ENCODE measurements around the gene PKD1. TPM values are rescaled to one million over a fixed set of nuclear protein-coding genes. Genes with fewer than 3 reads are reported as not detected.

Gene PKD1
- total RNA-seq, 1 experiment from 2014 or later = 91.5 TPM

DNA sequence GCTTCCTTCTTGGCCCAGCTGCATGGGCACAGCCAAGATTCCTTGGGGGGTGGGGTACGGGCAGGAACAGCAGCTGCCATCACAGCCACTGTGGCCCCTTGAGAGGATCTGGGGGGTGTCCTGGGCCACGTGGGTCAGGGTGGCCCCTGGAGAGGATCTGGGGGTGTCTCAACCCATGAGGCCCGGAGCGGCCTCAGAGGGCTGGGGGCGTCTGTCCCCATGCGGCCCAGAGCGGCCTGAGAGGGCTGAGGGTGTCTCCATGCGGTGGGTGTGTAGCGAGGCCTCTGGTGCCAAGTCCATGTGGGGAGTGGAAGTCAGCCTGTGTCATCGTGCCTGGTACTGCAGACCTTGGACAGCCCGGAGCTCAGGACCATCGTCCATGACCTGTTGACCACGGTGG lies 74.2 kb downstream of the PKD1 start:
- ChIA-PET CTCF (no interaction called here), POLR2A (ENCODE audit: unreplicated experiment) (no interaction called here)
- Histone ChIP-seq H3K27ac (no peak overlapping the region), H2AFZ (no peak overlapping the region), H3K27me3 (ENCODE audit: insufficient read depth, low read depth) (no peaks in the 10 kb centered on the region), H3K4me1 (replicated peaks; ENCODE audit: insufficient read depth) (no peaks in the 10 kb centered on the region), H3K9me3 (ENCODE audit: insufficient read depth, low read depth) (no peaks in the 10 kb centered on the region), H3K36me3 (ENCODE audit: low read depth) (no peaks in the 10 kb centered on the region), H3K79me2 (ENCODE audit: low read depth) (no peaks in the 10 kb centered on the region), H3K4me2 (no peak overlapping the region), H3K9me2 (ENCODE audit: insufficient read depth) (no peaks in the 10 kb centered on the region), H3F3A (ENCODE audit: insufficient read depth, low read depth) (0 out of 2 replicates have a peak, but pooled peaks cover 3% of the 10 kb centered on the region), H4K20me1 (ENCODE audit: insufficient read depth) (no peaks in the 10 kb centered on the region), H3K4me3 (no peak overlapping the region)
- intact Hi-C loops (cut with micrococcal nuclease; ENCODE audit: unreplicated experiment) = no loop called here
- no peak for TF ChIP-seq EZH2 (IDR thresholded peaks at IDR 0.05; ENCODE audit: low read depth)
- TF ChIP-seq, protein P1, sequence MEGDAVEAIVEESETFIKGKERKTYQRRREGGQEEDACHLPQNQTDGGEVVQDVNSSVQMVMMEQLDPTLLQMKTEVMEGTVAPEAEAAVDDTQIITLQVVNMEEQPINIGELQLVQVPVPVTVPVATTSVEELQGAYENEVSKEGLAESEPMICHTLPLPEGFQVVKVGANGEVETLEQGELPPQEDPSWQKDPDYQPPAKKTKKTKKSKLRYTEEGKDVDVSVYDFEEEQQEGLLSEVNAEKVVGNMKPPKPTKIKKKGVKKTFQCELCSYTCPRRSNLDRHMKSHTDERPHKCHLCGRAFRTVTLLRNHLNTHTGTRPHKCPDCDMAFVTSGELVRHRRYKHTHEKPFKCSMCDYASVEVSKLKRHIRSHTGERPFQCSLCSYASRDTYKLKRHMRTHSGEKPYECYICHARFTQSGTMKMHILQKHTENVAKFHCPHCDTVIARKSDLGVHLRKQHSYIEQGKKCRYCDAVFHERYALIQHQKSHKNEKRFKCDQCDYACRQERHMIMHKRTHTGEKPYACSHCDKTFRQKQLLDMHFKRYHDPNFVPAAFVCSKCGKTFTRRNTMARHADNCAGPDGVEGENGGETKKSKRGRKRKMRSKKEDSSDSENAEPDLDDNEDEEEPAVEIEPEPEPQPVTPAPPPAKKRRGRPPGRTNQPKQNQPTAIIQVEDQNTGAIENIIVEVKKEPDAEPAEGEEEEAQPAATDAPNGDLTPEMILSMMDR (conservative IDR thresholded peaks at IDR 0.05) = no peak
- no peak for DNase-seq
- no TSS peak for BruUV-seq (replicated peaks)

DNA sequence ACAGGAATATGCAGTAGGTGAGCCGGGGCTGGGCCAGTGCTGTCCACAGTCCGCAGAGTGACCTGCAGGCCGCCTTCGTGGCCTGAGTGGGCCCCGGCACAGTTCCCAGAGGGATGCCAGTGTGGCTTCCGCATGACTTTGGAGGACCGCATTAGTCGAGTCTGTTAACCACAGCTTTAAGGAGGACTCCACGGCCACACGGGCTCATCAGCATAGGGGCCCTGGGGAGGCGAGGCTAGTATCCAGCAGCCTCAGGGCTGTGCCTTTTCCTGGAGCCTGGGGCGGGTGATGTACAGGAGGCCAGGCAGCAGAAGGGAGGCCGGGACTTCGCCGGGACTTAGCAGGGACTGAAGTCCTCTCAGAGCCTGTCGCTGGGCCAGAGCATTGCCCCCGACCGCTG lies 74.7 kb downstream of the PKD1 start:
- Histone ChIP-seq H3K79me2 (ENCODE audit: low read depth) (no peaks in the 10 kb centered on the region), H2AFZ (no peak overlapping the region), H3K9me2 (ENCODE audit: insufficient read depth) (no peaks in the 10 kb centered on the region), H3K27ac (no peak overlapping the region), H4K20me1 (ENCODE audit: insufficient read depth) (no peaks in the 10 kb centered on the region), H3K4me2 (no peak overlapping the region), H3K4me1 (replicated peaks; ENCODE audit: insufficient read depth) (no peaks in the 10 kb centered on the region), H3K36me3 (ENCODE audit: low read depth) (no peaks in the 10 kb centered on the region), H3K27me3 (ENCODE audit: insufficient read depth, low read depth) (no peaks in the 10 kb centered on the region), H3K9me3 (ENCODE audit: insufficient read depth, low read depth) (no peaks in the 10 kb centered on the region), H3K4me3 (no peak overlapping the region), H3F3A (ENCODE audit: insufficient read depth, low read depth) (0 out of 2 replicates have a peak, but pooled peaks cover 2% of the 10 kb centered on the region)
- TF ChIP-seq, protein P1 (conservative IDR thresholded peaks at IDR 0.05) = no peak
- BruUV-seq (replicated peaks) = no TSS peak
- intact Hi-C loops (cut with micrococcal nuclease; ENCODE audit: unreplicated experiment) = no loop called here
- POLR2A ChIA-PET (ENCODE audit: unreplicated experiment) = no interaction called here
- no peak for DNase-seq
- CTCF ChIA-PET = no interaction called here

DNA sequence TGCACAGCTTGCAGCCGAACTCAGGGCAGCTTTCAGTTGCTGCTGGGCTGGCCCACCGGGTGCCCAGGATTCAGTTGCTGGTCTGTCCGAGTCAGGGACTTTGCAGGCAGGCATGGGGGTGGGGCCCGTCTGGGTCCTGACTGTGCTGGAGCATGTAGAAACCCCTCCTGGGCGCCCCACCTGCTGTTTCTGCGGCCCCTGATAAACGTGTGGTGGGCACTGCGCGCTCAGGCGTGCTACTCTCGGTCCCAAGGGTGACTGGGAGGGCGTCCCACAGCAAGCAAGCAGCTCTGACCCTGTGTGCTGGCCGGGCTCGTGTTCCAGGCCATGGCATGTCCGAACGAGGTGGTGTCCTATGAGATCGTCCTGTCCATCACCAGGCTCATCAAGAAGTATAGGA lies 75.4 kb downstream of the PKD1 start:
- no peaks in the 10 kb centered on the region for H3K27me3 ChIP-seq (ENCODE audit: insufficient read depth, low read depth)
- no peaks in the 10 kb centered on the region for H4K20me1 ChIP-seq (ENCODE audit: insufficient read depth)
- no peak for TF ChIP-seq EZH2 (IDR thresholded peaks at IDR 0.05; ENCODE audit: low read depth)
- TF ChIP-seq, protein P1 (conservative IDR thresholded peaks at IDR 0.05) = no peak
- H3K9me2 ChIP-seq (ENCODE audit: insufficient read depth) = no peaks in the 10 kb centered on the region
- no peaks in the 10 kb centered on the region for H3K9me3 ChIP-seq (ENCODE audit: insufficient read depth, low read depth)
- H3K4me1 ChIP-seq (replicated peaks; ENCODE audit: insufficient read depth) = no peaks in the 10 kb centered on the region
- BruUV-seq (replicated peaks) = no TSS peak
- POLR2A ChIA-PET (ENCODE audit: unreplicated experiment) = no interaction called here
- H2AFZ ChIP-seq = no peak overlapping the region
- no peaks in the 10 kb centered on the region for H3F3A ChIP-seq (ENCODE audit: insufficient read depth, low read depth)
- intact Hi-C loops (cut with micrococcal nuclease; ENCODE audit: unreplicated experiment) = no loop called here
- H3K79me2 ChIP-seq (ENCODE audit: low read depth) = no peaks in the 10 kb centered on the region
- H3K36me3 ChIP-seq (ENCODE audit: low read depth) = no peaks in the 10 kb centered on the region
- H3K4me2 ChIP-seq = no peak overlapping the region
- CTCF ChIA-PET = no interaction called here
- no peak overlapping the region for H3K4me3 ChIP-seq
- no peak for DNase-seq
- no peak overlapping the region for H3K27ac ChIP-seq
